OCI-LY3 (cell line): ENCODE results near the gene FAM53B.

Experiments
- EZH2phosphoT487 ChIP-seq: fragments of 200-600 bp; shearing (Covaris generic); IDR thresholded peaks from 2 replicates; pipeline ENCODE4 v1.6.1; 2018; ENCODE audit warnings: antibody characterized with exemption, mixed run types, low read depth
- TF ChIP-seq, protein P1 (sequence below): fragments of 200-600, 300-600 bp; sonication (generic); IDR thresholded peaks from 2 replicates; pipeline ENCODE4 v1.5.1; 2014; ENCODE audit warnings: antibody characterized with exemption, low read length, low read depth

DNA sequence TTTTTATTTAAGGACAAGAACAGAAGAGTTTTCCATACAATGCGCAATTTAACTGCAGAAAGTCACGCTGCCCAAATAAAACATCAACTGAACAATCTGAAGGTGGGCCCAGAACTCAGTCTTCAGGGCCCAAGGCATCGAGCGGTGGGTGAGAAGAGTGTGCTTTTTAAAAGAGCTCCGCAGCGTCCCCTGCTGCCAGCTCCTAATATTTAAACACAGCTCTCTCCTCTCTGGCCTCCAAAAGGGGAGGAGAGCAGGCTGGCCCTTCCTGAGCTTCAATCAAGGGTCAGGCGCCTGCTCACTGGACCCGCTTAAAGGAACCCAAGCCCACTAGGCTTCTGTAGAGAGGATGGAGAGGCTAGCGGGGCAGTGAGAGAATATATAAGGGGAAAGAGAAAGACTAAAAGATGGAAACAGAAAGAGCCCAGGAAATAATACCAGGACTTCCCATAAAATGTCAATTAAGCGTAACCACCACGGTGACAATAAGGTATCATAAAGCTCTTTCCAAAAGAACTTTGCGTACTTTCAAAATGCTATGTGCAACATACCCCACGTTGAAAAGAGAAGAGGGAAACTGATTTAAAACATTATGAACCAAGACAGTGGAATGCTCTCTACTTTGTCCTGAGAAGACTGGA lies 2.8 kb downstream of the FAM53B start:
- TF ChIP-seq, protein P1, sequence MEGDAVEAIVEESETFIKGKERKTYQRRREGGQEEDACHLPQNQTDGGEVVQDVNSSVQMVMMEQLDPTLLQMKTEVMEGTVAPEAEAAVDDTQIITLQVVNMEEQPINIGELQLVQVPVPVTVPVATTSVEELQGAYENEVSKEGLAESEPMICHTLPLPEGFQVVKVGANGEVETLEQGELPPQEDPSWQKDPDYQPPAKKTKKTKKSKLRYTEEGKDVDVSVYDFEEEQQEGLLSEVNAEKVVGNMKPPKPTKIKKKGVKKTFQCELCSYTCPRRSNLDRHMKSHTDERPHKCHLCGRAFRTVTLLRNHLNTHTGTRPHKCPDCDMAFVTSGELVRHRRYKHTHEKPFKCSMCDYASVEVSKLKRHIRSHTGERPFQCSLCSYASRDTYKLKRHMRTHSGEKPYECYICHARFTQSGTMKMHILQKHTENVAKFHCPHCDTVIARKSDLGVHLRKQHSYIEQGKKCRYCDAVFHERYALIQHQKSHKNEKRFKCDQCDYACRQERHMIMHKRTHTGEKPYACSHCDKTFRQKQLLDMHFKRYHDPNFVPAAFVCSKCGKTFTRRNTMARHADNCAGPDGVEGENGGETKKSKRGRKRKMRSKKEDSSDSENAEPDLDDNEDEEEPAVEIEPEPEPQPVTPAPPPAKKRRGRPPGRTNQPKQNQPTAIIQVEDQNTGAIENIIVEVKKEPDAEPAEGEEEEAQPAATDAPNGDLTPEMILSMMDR: peak; percentile 63
- TF ChIP-seq EZH2phosphoT487: no peak
